NCI-H128 (cell line): ENCODE data around the gene SLC39A9.

ENCODE experiments used
- DNase-seq: peaks from one replicate; lab custom pipeline; 2025; ENCODE audit not compliant: unreplicated experiment; lab: John Stamatoyannopoulos, UW

The SLC39A9 gene

GRCh38 chr14:69398053-69398817 lies at the start of gene SLC39A9, which contains the start of gene ERH:
Gene SLC39A9 (plus strand): TSS chr14:69398692. CDS start chr14:69399370, 678 bp downstream.
Gene ERH (minus strand): TSS chr14:69398299. CDS start chr14:69398233, 66 bp downstream.
- peak; percentile 96 for DNase-seq

DNA sequence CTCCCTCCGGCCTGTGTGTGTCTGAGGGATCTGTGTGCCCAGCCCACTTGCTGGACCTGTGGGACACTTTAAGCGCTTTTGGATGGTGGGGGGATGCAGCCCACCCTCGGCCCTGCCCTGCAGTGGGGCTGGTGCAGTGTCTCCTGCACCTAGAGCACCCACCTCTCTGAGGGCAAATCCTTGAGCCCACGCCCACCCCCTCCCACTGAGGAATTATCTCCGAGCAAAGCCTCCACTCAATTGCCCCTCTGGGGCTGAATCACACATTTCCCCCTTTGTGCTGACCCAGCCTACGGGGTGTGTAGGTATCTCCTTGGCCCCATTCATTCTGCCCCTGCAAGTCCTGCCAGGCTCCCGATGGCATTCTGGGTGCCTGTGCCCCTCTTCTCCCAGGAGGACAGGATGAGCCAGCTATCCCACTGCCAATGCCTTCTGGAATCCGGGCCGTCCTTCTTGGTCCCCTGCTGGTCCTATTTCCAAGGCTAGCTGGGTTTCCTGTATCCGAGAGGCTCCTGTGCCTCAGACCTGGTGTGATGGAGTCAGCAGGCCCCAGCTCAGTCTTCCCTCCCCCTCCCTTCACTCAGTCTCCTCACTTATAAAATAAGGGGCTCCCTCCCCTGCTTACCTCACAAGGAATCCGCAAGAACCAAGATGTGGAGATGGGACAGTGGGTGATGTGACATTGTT lies 49.3 kb upstream of the SLC39A9 start:
- DNase-seq: no peak

GRCh38 chr14:69350892-69351291 lies 47.6 kb upstream of the SLC39A9 start:
- DNase-seq: no peak

DNA sequence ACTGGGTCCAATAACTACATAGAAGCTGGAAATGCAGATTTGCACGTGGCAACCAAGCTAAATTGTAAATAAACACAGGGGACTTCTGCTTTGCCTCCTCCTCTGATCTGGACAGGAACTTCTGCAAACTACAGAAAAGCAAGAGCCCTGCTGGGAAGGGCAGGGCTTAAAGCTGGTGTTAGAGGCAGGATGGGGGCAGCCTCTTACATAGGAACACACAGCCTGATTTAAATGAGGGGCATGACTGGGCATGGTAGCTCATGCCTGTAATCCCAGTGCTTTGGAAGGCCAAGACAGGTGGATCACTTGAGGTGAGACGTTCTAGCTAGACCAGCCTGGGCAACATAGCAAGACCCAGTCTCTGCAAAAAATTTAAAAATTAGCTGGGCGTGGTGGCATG lies 47.1 kb upstream of the SLC39A9 start:
- no peak for DNase-seq

GRCh38 chr14:69351911-69352310 lies 46.6 kb upstream of the SLC39A9 start:
- no peak for DNase-seq

- no peak for DNase-seq
These were observed 45.3 kb upstream of the SLC39A9 start for GRCh38 chr14:69353168-69353567.

DNA sequence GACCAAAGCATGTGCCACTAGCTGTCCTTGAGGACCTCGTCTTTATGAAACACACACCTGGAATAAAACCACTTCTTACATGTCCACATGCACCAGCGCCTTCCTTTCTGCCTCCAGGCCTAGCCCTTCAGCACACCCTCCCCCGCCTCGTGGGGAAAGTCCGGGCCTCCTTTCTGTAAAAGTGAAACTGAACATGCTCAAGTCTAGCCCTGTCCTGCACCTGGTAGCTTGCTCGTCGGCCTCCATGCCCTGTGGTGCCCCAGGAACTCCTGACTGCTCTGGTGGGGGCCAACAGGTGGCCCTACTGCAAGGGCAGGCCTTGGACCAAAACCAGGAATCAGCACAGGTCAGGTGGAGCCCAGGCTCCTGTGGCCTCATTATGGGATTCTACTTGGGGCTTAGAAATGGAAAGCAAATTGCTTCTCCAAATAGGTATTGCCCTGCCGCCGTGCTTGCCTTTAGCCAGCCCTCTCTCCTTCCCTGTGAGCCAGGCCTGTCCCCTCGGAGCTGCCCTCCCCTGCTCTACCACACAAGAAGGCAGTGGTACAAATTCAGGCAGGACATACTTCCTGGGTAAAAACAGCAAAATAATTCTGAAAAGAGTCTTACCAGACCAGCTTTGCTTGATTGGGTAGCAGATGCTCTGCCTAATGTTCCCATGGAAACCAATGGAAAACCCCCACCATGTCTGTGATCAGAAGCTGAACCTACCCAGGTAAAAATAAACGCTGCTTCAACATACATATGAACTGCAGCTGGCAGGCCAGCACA lies 43.9 kb upstream of the SLC39A9 start:
- DNase-seq: no peak

DNA sequence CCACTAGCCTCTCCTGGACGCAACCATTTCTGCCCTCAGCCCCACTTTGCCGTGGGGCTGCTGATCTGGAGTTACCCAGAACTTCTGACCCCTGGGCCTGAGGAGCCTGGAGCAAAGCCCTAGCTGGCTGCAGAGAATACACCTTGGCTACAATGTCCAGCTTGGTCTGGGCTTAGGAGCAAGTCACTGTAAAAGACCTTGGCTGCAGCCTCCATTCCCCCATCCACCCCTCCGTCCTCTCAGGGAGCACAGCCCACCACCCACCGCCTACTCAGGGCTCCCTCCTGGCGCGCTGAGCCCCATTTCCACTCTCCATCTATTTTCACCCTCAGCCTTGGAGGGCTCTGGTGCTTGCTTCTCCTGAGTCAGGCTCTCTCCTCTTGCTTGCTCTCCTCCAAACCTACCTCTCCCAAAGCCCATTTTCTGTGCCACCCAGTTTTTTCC lies 43.3 kb upstream of the SLC39A9 start:
- no peak for DNase-seq

DNA sequence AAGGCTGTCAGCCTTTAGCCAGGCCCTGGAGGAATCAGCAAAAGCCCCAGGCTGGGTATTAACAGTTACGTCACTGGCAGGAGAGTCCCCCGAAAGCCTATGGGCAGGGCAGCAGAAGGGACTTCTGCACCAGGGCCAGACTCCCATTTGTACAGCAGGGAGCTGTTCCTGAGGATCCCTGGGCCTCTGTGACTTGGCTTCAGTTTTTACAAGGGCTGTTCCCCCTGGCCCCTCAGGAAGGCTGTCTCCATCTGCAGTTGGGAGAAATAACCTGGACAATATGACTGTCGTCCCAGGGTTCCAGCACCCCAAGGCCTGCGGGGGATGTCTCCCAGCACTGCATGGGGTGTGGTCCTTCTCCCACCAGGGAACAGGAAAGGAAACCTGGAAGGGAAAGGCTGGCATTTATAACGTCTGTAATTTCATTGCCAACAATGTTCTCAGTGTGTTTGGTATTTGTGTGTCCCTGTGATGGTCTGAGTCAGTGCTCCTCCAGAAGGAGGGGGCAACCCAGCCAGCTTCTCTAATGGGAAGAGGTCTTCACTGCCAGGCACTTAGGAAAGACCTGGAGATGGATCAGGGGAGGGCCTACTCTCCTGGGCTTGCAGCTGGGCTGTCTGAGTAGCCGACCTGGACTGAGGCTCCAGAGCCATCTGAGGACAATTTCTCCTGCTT lies 42.7 kb upstream of the SLC39A9 start:
- no peak for DNase-seq

- DNase-seq: no peak
These were observed 41.5 kb upstream of the SLC39A9 start for GRCh38 chr14:69356903-69357543.

- no peak for DNase-seq
These were observed 40.8 kb upstream of the SLC39A9 start for GRCh38 chr14:69357544-69358200.

GRCh38 chr14:69358233-69358963 lies 40.1 kb upstream of the SLC39A9 start:
- DNase-seq: no peak

DNA sequence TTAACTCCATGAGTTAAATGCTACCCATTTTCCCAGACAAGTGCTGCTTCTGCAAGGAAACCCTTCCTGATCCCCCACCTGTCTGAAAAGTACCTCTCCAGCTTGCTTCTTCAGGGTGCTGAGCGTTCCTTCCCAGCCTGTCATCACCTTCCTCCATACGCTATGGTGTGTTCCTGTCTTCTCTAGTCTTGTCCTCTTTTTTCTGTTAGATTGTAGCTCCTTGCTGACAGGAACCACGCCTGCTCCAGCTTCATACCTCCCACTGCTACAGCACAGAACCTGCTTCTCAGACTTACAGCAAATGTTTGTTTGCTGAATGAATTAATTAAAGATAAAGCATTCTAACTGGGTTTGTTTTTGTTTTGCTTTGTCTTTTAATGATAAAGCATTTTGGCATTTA lies 39.5 kb upstream of the SLC39A9 start:
- DNase-seq: no peak

DNA sequence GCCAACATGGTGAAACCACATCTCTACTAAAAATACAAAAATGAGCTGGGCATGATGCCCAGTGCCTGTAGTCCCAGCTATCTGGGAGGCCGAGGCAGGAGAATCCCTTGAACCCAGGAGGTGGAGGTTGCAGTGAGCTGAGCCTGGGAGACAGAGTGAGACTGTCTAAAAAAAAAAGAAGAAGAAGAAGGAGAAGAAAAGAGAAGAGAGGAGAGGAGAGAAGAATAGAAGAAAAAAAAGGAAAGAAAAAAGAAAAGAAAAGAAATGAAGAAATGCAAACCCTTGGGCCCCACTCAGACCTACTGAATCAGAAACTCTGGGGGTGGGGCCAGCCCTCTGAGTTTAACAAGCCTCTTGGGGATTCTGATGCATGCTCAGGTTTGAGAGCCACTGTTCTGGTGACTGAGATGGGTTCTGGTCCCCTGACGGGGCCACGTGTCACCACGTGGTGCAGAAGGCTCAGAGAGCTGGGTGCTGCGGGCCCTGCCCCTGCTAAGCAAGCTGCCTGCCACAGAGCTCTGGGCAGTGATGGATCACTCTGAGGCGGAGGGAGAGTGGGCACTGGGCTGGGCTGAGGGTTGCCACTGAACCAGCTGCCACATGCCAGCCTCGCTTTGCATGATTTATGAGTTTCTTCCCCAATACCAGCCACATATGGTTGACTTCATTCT lies 37.9 kb upstream of the SLC39A9 start:
- DNase-seq: no peak

- DNase-seq: no peak
These were observed 35.4 kb upstream of the SLC39A9 start for GRCh38 chr14:69363055-69363454.

DNA sequence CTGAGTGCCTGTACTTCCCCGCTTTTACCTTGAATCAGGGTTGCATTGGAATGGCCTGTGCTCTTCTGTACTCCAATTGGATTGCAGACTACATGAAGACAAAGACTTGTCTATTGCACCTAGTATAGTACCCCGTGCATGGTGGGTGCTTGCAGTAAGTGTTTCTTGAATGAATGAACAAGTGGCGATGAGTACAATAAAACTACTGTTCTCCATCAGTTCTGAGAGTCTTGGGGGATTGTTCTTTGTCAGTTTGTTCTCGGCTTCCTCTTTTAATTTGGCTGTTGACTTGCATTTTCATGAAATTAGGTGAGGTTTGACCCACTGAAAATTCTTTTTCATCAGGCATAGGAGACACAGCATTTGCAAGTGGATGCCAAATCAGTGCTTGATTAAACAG lies 34.5 kb upstream of the SLC39A9 start:
- no peak for DNase-seq

- DNase-seq: no peak
These were observed 34.1 kb upstream of the SLC39A9 start for GRCh38 chr14:69364378-69364777.

GRCh38 chr14:69366069-69366468 lies 32.4 kb upstream of the SLC39A9 start:
- DNase-seq: no peak

DNA sequence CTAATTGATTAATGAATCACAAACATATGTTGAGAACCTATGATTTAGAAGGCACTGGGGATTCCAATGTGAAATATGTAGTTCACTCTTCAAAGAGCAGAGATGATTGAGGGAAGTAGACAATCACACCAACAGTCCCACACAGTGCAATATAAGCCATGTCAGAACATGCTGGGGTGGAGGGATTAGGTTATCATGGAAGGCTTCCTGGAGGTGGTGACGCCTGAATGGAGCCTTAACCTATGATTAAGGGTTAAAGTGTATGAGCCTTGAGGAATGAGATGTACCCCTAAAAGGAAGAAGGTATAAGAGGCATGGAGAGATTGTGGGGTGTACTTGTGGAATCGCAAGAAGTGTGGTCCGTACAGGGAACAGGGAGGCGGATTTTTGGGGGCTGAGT lies 31.7 kb upstream of the SLC39A9 start:
- no peak for DNase-seq
